HepG2 (cell line): Measurements from ENCODE around the gene PRR19. TPM values are rescaled to one million over a fixed set of nuclear protein-coding genes. Genes with fewer than 3 reads are reported as not detected.

ENCODE experiments used
- ARID2 ChIP-seq: sonication (generic); formaldehyde crosslinking; IDR thresholded peaks from 2 replicates; pipeline ENCODE4 v1.8.1; 2022; ENCODE audit warnings: mild to moderate bottlenecking, missing genetic modification reagents, borderline replicate concordance
- ASH2L ChIP-seq: fragments of 300-600, 200-600 bp; sonication (generic); IDR thresholded peaks from 2 replicates; pipeline ENCODE4 v1.7.0; 2017; ENCODE audit warnings: low read depth, mild to moderate bottlenecking, moderate library complexity, mixed read lengths, low read length; ENCODE audit not compliant: insufficient read length
- CSRNP1 ChIP-seq: sonication (generic); formaldehyde crosslinking; IDR thresholded peaks from 2 replicates; pipeline ENCODE4 v1.8.1; 2023; ENCODE audit warnings: mild to moderate bottlenecking, missing genetic modification reagents
- ESRRA ChIP-seq: sonication (generic); formaldehyde crosslinking; IDR thresholded peaks from 2 replicates; pipeline ENCODE4 v1.5.1; 2020; ENCODE audit warnings: mild to moderate bottlenecking, low read depth, missing genetic modification reagents
- JUNB ChIP-seq: sonication (generic); formaldehyde crosslinking; IDR thresholded peaks from 2 replicates; pipeline ENCODE4 v1.8.0; 2022; ENCODE audit warnings: missing genetic modification reagents, mild to moderate bottlenecking, borderline replicate concordance
- KLF16 ChIP-seq, 2 experiments: sonication (generic) in 1 of 2; formaldehyde crosslinking in 1 of 2; IDR thresholded peaks; 2 replicates each; pipeline versions ENCODE4 v1.6.1 to v1.8.0; 2016 to 2023; ENCODE audit warnings: missing genetic modification reagents in 2 of 2, missing compliant biosample characterization in 1 of 2
- MIER2 ChIP-seq: IDR thresholded peaks from 2 replicates; pipeline ENCODE4 v1.6.1; 2016; ENCODE audit warnings: missing biosample characterization, missing genetic modification reagents
- RAD21 ChIP-seq: fragments of 450-650 bp; formaldehyde crosslinking; IDR thresholded peaks from 2 replicates; pipeline ENCODE4 v1.5.0; 2020; ENCODE audit warnings: mild to moderate bottlenecking
- ZNF296 ChIP-seq: sonication (generic); formaldehyde crosslinking; conservative IDR thresholded peaks from 2 replicates; pipeline ENCODE4 v1.5.0; 2020; ENCODE audit warnings: mild to moderate bottlenecking, missing genetic modification reagents
- ZNF687 ChIP-seq: sonication (generic); formaldehyde crosslinking; IDR thresholded peaks from 2 replicates; pipeline ENCODE4 v1.5.1; 2020; ENCODE audit warnings: mild to moderate bottlenecking, missing genetic modification reagents, moderate library complexity
- ZNF782 ChIP-seq: sonication (generic); formaldehyde crosslinking; IDR thresholded peaks from 2 replicates; pipeline ENCODE4 v1.4.0; 2020; ENCODE audit warnings: missing genetic modification reagents, mild to moderate bottlenecking, borderline replicate concordance
- ZSCAN5A ChIP-seq: sonication (generic); formaldehyde crosslinking; IDR thresholded peaks from 2 replicates; pipeline ENCODE4 v1.8.0; 2022; ENCODE audit warnings: mild to moderate bottlenecking, missing genetic modification reagents, borderline replicate concordance
- polyA plus RNA-seq, 8 experiments: library from polyadenylated mRNA; depleted of rRNA in 3 of 8; stranded (reverse) in 7 of 8; unstranded in 1 of 8; fragments of >200 nt; fragmentation: Illumina TruSeq in 4 of 8; extraction: Trizol in 4 of 8; gene quantifications; 2 replicates each; pipeline versions ENCODE4 v1.2.1 to v1.2.3, GENCODE V29; 2011 to 2016; ENCODE audit warnings: low read depth in 4 of 8, missing spikeins in 1 of 8, mixed read lengths in 1 of 8; ENCODE audit not compliant: insufficient read depth in 1 of 8
- total RNA-seq, 5 experiments: library from RNA; depleted of rRNA; stranded (reverse); fragments of >200 nt; fragmentation: Illumina TruSeq; extraction: Trizol; gene quantifications; 2 replicates each; pipeline ENCODE4 v1.2.3, GENCODE V29; 2016; ENCODE audit warnings: low read depth in 1 of 5

Gene PRR19
- total and polyA plus RNA-seq, 2 of the 13 experiments (the other 11 are each of a cell fraction or from before 2014, with no cell fraction given) = 0.21 to 0.33 TPM

DNA sequence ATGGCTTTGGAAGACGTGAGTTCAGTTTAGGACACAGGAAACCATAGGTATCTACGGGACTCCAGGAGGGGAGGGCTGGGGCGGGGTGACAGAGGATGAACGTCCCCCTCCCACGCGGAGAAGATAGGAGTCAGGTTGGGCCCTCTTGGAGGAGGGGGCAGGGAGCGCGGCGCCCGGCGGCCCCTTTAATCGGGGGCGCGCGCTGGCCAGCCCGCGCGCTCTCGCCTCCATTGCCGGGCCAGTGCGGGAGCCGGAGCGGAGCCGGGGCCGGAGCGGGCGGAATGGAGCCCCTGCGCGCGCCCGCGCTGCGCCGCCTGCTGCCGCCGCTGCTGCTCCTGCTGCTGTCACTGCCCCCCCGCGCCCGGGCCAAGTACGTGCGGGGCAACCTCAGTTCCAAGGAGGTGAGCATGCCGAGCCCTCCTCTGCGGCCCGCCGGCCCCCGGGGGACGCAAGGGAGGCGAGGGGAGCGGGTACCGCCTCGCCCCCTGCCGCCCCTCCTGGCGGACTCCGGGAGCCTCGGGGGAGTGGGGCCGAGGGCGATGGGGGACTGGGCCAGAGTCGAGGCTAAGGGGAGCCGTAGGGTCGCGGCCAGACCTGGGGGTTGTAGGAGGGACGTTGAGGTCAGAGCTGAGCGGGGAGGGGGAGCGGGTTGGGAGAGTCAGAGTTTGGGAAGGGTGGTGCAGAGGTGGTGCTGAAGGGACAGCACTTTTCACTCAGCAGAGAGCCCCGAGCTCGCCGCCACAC lies 11.3 kb downstream of the PRR19 start, which contains the start of gene TMEM145 (continued):
- TF ChIP-seq MIER2 = peak; percentile 88
- no peak for TF ChIP-seq ZNF296 (CRISPR knock-in tag)
- TF ChIP-seq JUNB = no peak
- TF ChIP-seq KLF16 (CRISPR knock-in tag; IDR thresholded peaks at IDR 0.05) = 0 out of 4 replicates have a peak, but pooled peaks of 1 of the 2 experiments have one; percentile 13
- peak; percentile 36 for TF ChIP-seq ASH2L
- TF ChIP-seq ARID2 (CRISPR knock-in tag) = peak; percentile 77; the same call in 1 of the 2 replicates
- 0 out of 2 replicates have a peak, but pooled peaks have one; percentile 30 for TF ChIP-seq ESRRA
- peak; percentile 70 for TF ChIP-seq ZNF687
- TF ChIP-seq RAD21 (CRISPR knock-in tag) = peak; percentile 62; the same call in 1 of the 2 replicates
- TF ChIP-seq ZNF782 (CRISPR knock-in tag) = no peak
- 0 out of 2 replicates have a peak, but pooled peaks have one; percentile 33 for TF ChIP-seq ZSCAN5A (CRISPR knock-in tag)
- TF ChIP-seq CSRNP1 (CRISPR knock-in tag) = 0 out of 2 replicates have a peak, but pooled peaks have one; percentile 60
